B cell (primary cell): Measurements from ENCODE around the gene NGDN. TPM values are rescaled to one million over a fixed set of nuclear protein-coding genes. Genes with fewer than 3 reads are reported as not detected.

ENCODE experiments used
- ATAC-seq: fragments of 200-7000 bp; cut with Tn5 transposase; one replicate; pipeline ENCODE4 v1.10.0; 2021; ENCODE audit warnings: low read depth, mild to moderate bottlenecking, moderate number of reproducible peaks, moderate library complexity
- CTCF ChIA-PET: fragments of 350-600 bp; sonication (Branson Sonifier 250); formaldehyde crosslinking; loops from one replicate; lab custom pipeline; 2021; ENCODE audit warnings: antibody characterized with exemption, inconsistent platforms; lab: Charles Lee
- POLR2A ChIA-PET: fragments of 350-600 bp; sonication (Branson Sonifier 250); formaldehyde crosslinking; loops from one replicate; lab custom pipeline; 2021; ENCODE audit warnings: antibody characterized with exemption; lab: Charles Lee
- DNase-seq: peaks from one replicate; pipeline ENCODE4 v3.0.0; 2013
- H2AFZ ChIP-seq: 2 replicates; pipeline ENCODE4 v1.6.1; 2012; ENCODE audit warnings: mild to moderate bottlenecking, low read depth, low read length; ENCODE audit not compliant: insufficient read depth, poor library complexity, severe bottlenecking
- H3K27ac ChIP-seq, 2 donors: 1 replicate in 1 of 2; 2 replicates in 1 of 2; pipeline ENCODE4 v1.5.1; 2012 to 2013; ENCODE audit warnings: low read length in 2 of 2, mild to moderate bottlenecking in 2 of 2, moderate library complexity in 1 of 2
- H3K27me3 ChIP-seq, 4 experiments: fragments of 200-600 bp in 1 of 4; sonication (generic) in 1 of 4; replicated peaks in 1 of 4; 1 replicate in 2 of 4; 2 replicates in 2 of 4; pipeline versions ENCODE4 v1.6.1 to v1.7.0; 2013 to 2016; ENCODE audit warnings: low read length in 3 of 4, mild to moderate bottlenecking in 2 of 4, mixed read lengths in 1 of 4, moderate library complexity in 1 of 4; ENCODE audit not compliant: insufficient read depth in 4 of 4, control insufficient read depth in 3 of 4; ENCODE audit errors: control extremely low read depth in 1 of 4
- H3K36me3 ChIP-seq, 2 experiments: replicated peaks in 1 of 2; 1 replicate in 1 of 2; 2 replicates in 1 of 2; pipeline versions ENCODE4 v1.6.1 to v1.7.1; 2013; ENCODE audit warnings: low read length in 1 of 2; ENCODE audit not compliant: insufficient read depth in 2 of 2, control insufficient read depth in 1 of 2; ENCODE audit errors: control extremely low read depth in 1 of 2, extremely low read depth in 1 of 2
- H3K4me1 ChIP-seq, 2 donors: fragments of 200-600 bp in 1 of 2; sonication (generic) in 1 of 2; 1 replicate in 1 of 2; 2 replicates in 1 of 2; pipeline versions ENCODE4 v1.5.1 to v1.6.1; 2013 to 2017; ENCODE audit warnings: low read length in 2 of 2; ENCODE audit not compliant: control insufficient read depth in 2 of 2, insufficient read depth in 2 of 2
- H3K4me2 ChIP-seq: replicated peaks from 2 replicates; pipeline ENCODE3; 2012; ENCODE audit warnings: mild to moderate bottlenecking, low read depth, low read length; ENCODE audit not compliant: poor library complexity, severe bottlenecking
- H3K4me3 ChIP-seq, 5 experiments: fragments of 200-600 bp in 1 of 5; sonication (generic) in 1 of 5; 1 replicate in 3 of 5; 2 replicates in 2 of 5; pipeline versions ENCODE4 v1.5.1 to v1.7.0; 2011 to 2016; ENCODE audit warnings: low read length in 4 of 5, mild to moderate bottlenecking in 4 of 5, low read depth in 2 of 5, control low read depth in 1 of 5, moderate library complexity in 1 of 5; ENCODE audit not compliant: insufficient read depth in 1 of 5; ENCODE audit errors: control extremely low read depth in 1 of 5, extremely low read depth in 1 of 5
- H3K79me2 ChIP-seq: fragments of 200-600 bp; sonication (generic); one replicate; pipeline ENCODE4 v1.6.0; 2016; ENCODE audit warnings: low read length; ENCODE audit not compliant: control insufficient read depth, insufficient read depth
- H3K9ac ChIP-seq: fragments of 200-600 bp; sonication (generic); 2 replicates; pipeline ENCODE4 v1.6.1; 2017; ENCODE audit warnings: mild to moderate bottlenecking, low read length, moderate library complexity
- H3K9me3 ChIP-seq, 3 donors: one replicate each; pipeline versions ENCODE4 v1.6.1 to v1.7.1; 2013; ENCODE audit warnings: low read length in 2 of 3; ENCODE audit not compliant: control insufficient read depth in 2 of 3, insufficient read depth in 1 of 3; ENCODE audit errors: control extremely low read depth in 1 of 3
- H4K20me1 ChIP-seq: 2 replicates; pipeline ENCODE4 v1.6.0; 2012; ENCODE audit warnings: mild to moderate bottlenecking, low read length; ENCODE audit not compliant: insufficient read depth, control insufficient read depth, poor library complexity, severe bottlenecking
- H3K27ac Mint-ChIP-seq: one replicate; pipeline ENCODE4 v1.8.0; 2021; ENCODE audit warnings: mixed read lengths
- H3K27me3 Mint-ChIP-seq: one replicate; pipeline ENCODE4 v1.8.0; 2021; ENCODE audit warnings: mixed read lengths
- H3K4me1 Mint-ChIP-seq: one replicate; pipeline ENCODE4 v1.8.0; 2021; ENCODE audit warnings: mixed read lengths
- H3K4me3 Mint-ChIP-seq: one replicate; pipeline ENCODE4 v1.8.0; 2021; ENCODE audit warnings: mixed read lengths
- H3K9me3 Mint-ChIP-seq: one replicate; pipeline ENCODE4 v1.8.0; 2022; ENCODE audit warnings: mixed read lengths; ENCODE audit not compliant: insufficient read depth
- CTCF ChIP-seq: fragments of 200-600 bp; IDR thresholded peaks from one replicate; pipeline ENCODE4 v1.8.0; 2022; ENCODE audit warnings: antibody characterized with exemption, mild to moderate bottlenecking
- EZH2 ChIP-seq: IDR thresholded peaks from 2 replicates; pipeline ENCODE4 v1.6.1; 2012; ENCODE audit warnings: borderline replicate concordance, low read depth, mild to moderate bottlenecking, moderate library complexity, low read length; ENCODE audit not compliant: insufficient read depth, poor library complexity, severe bottlenecking
- WGBS: methylation state at CpG from one replicate; pipeline ENCODE4 v1.1.5; 2013; ENCODE audit warnings: missing lambda C conversion rate; ENCODE audit not compliant: insufficient coverage; 5-methylcytosine and 5-hydroxymethylcytosine counted together
- intact Hi-C: fragments of 100-400 bp; cut with micrococcal nuclease; formaldehyde crosslinking; loops from one replicate; pipeline ENCODE4 v1.10.0; 2022
- polyA plus RNA-seq: library from polyadenylated mRNA; depleted of rRNA; stranded (reverse); fragments of >200 nt; gene quantifications from 2 replicates; pipeline ENCODE4 v1.2.3, GENCODE V29; 2012
- total RNA-seq, 2 donors: library from RNA; stranded (reverse); fragments of 120-200 nt in 1 of 2; gene quantifications; 1 replicate in 1 of 2; 2 replicates in 1 of 2; pipeline versions ENCODE4 v1.2.3 to v1.2.4, GENCODE V29; 2013 to 2022

NGDN gene
- total and polyA plus RNA-seq, 2 donors (not counting 1 experiment from before 2014, with no cell fraction given): 66.7 to 81.8 TPM

- Mint-ChIP-seq H3K27ac (no peak overlapping the region), H3K27me3 (peaks cover 31% of the 10 kb centered on the region), H3K4me3 (no peak overlapping the region), H3K4me1 (no peaks in the 10 kb centered on the region), H3K9me3 (no peaks in the 10 kb centered on the region)
- Histone ChIP-seq H3K79me2 (no peaks in the 10 kb centered on the region), H3K9ac (no peak overlapping the region), H3K36me3 (no peaks in the 10 kb centered on the region), H3K27me3 (peaks cover 0 to 22% (median 8%) of the 10 kb centered on the region in 4 experiments), H3K9me3 (no peaks in the 10 kb centered on the region), H3K4me3 (no peak overlapping the region), H3K4me1 (no peaks in the 10 kb centered on the region), H2AFZ (no peak overlapping the region), H3K27ac (no peak overlapping the region), H4K20me1 (no peaks in the 10 kb centered on the region), H3K4me2 (no peak overlapping the region)
- ChIA-PET POLR2A (no interaction called here), CTCF (no interaction called here)
- DNase-seq: no peak
- no peak for ATAC-seq
- intact Hi-C loops: no loop called here
- TF ChIP-seq EZH2 (no peak), CTCF (no peak)
- 92% methylated on average over 1 of the region's 1 CpG for WGBS
Observed at GRCh38 chr14:23449314-23449713, 20.2 kb upstream of the NGDN start.

- Mint-ChIP-seq H3K4me3 (no peak overlapping the region), H3K9me3 (no peaks in the 10 kb centered on the region), H3K27ac (no peak overlapping the region), H3K27me3 (peaks cover 37% of the 10 kb centered on the region), H3K4me1 (no peaks in the 10 kb centered on the region)
- H4K20me1 ChIP-seq: no peaks in the 10 kb centered on the region
- no peaks in the 10 kb centered on the region for H3K79me2 ChIP-seq
- no peak overlapping the region for H2AFZ ChIP-seq
- DNase-seq (no peak), ATAC-seq (no peak)
- ChIA-PET CTCF (no interaction called here), POLR2A (no interaction called here)
- no peak overlapping the region for H3K9ac ChIP-seq
- no peak overlapping the region for H3K4me3 ChIP-seq
- H3K4me1 ChIP-seq: no peaks in the 10 kb centered on the region
- H3K4me2 ChIP-seq: no peak overlapping the region
- intact Hi-C loops: no loop called here
- H3K27me3 ChIP-seq: peaks cover 0 to 22% (median 8%) of the 10 kb centered on the region in 4 experiments
- no peak overlapping the region for H3K27ac ChIP-seq
- TF ChIP-seq CTCF: no peak
- TF ChIP-seq EZH2: no peak
- no peaks in the 10 kb centered on the region for H3K9me3 ChIP-seq
- WGBS: 71% methylated on average over 1 of the region's 2 CpGs
- H3K36me3 ChIP-seq: no peaks in the 10 kb centered on the region
Observed at GRCh38 chr14:23450379-23450778, 19.1 kb upstream of the NGDN start.
